Measurements from ENCODE around the gene PLA2G15. TPM values are rescaled to one million over a fixed set of nuclear protein-coding genes. Genes with fewer than 3 reads are reported as not detected.

Gene PLA2G15
- polyA plus RNA-seq, 2 of the 4 experiments (the other 2 are of a cell fraction), result 4.8 to 8.7 TPM

DNA sequence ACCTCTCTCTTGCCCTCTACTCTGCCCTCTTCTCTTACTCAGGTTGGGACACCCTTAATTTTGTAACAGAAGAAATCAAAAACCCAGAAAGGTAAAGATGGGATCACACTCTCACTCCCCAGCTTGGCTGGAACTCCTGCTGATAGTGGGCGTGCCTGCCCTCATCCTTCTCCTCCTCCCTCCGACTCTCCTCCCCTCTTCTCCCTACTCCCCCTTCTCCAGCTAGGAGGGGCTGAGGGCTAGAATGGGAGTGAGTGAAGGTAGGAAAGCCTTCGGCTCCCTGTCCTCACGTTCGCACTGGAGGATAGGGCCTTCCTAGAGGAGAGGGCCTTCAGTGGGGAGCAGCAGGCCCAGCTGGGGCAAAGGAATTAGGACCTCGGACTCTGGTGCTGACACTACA is 45.3 kb downstream of the PLA2G15 start:
- Histone ChIP-seq H3K9me3 (no peaks in the 10 kb centered on the region), H3K4me3 (no peak overlapping the region), H3K4me1 (peaks cover 15% of the 10 kb centered on the region), H3K4me2 (no peak overlapping the region), H3K27ac (no peak overlapping the region)
- no peak for FAIRE-seq
- ChIA-PET CTCF (interaction anchor here (0.8 to 5.9 kb wide), 7 partner anchors 8 to 39 kb away, joined by 3 to 35 read pairs (median 4); partner anchors contain the start of gene SLC7A6), POLR2A (interaction anchor here (2.0 kb wide), 1 partner anchor 21 kb away, joined by 5 read pairs; the partner anchor contains the start of genes PRMT7 and SLC7A6OS)
- TF ChIP-seq NFE2L2 (conservative IDR thresholded peaks at IDR 0.05; ENCODE audit: low read length) (no peak), ZFP36 (IDR thresholded peaks at IDR 0.05; ENCODE audit: borderline replicate concordance, partially characterized antibody) (no peak), ZNF302 (CRISPR knock-in tag; IDR thresholded peaks at IDR 0.05) (no peak), RAD21 (conservative IDR thresholded peaks at IDR 0.05 in 1 of 2, IDR thresholded peaks at IDR 0.05 in 1 of 2) (no peak), FOXS1 (CRISPR knock-in tag; IDR thresholded peaks at IDR 0.05) (no peak), RNF2 (IDR thresholded peaks at IDR 0.05; ENCODE audit: borderline replicate concordance, low read depth) (no peak), HEYL (CRISPR knock-in tag; IDR thresholded peaks at IDR 0.05) (no peak), SREBF2 (IDR thresholded peaks at IDR 0.05) (no peak), HOXA7 (CRISPR knock-in tag; IDR thresholded peaks at IDR 0.05) (no peak), HOXB5 (CRISPR knock-in tag; IDR thresholded peaks at IDR 0.05) (no peak)
- TF ChIP-seq, protein P1, sequence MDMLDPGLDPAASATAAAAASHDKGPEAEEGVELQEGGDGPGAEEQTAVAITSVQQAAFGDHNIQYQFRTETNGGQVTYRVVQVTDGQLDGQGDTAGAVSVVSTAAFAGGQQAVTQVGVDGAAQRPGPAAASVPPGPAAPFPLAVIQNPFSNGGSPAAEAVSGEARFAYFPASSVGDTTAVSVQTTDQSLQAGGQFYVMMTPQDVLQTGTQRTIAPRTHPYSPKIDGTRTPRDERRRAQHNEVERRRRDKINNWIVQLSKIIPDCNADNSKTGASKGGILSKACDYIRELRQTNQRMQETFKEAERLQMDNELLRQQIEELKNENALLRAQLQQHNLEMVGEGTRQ (IDR thresholded peaks at IDR 0.05), result no peak
- TF ChIP-seq, protein P2, sequence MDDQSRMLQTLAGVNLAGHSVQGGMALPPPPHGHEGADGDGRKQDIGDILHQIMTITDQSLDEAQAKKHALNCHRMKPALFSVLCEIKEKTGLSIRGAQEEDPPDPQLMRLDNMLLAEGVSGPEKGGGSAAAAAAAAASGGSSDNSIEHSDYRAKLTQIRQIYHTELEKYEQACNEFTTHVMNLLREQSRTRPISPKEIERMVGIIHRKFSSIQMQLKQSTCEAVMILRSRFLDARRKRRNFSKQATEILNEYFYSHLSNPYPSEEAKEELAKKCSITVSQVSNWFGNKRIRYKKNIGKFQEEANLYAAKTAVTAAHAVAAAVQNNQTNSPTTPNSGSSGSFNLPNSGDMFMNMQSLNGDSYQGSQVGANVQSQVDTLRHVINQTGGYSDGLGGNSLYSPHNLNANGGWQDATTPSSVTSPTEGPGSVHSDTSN (IDR thresholded peaks at IDR 0.05), result no peak
- no peak for ATAC-seq
- 93% methylated on average over 6 of the region's 6 CpGs for WGBS (ENCODE audit: missing lambda C conversion rate)
- no peak for DNase-seq (ENCODE audit: low read depth in 1 of 2, low spot score in 1 of 2)

DNA sequence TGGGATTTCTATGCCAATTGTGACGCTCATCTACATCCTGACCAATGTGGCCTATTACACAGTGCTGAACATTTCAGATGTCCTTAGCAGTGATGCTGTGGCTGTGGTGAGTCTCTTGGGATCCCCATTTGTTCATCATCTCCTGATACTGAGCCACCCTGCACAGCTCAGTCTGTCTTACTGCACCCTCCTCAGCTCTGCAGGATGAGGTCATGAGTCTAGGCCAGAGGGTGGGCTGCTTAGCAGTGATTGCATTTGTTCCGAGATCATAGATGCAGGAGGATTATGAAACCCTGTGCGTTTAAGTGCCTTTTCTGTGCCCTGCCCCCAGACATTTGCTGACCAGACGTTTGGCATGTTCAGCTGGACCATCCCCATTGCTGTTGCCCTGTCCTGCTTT is 46.1 kb downstream of the PLA2G15 start:
- Histone ChIP-seq H3K9me3 (no peaks in the 10 kb centered on the region), H3K4me1 (peaks cover 15% of the 10 kb centered on the region), H3K4me3 (no peak overlapping the region), H3K4me2 (no peak overlapping the region), H3K27ac (no peak overlapping the region)
- WGBS (ENCODE audit: missing lambda C conversion rate), result 84% methylated on average over 4 of the region's 4 CpGs
- TF ChIP-seq, protein P3, sequence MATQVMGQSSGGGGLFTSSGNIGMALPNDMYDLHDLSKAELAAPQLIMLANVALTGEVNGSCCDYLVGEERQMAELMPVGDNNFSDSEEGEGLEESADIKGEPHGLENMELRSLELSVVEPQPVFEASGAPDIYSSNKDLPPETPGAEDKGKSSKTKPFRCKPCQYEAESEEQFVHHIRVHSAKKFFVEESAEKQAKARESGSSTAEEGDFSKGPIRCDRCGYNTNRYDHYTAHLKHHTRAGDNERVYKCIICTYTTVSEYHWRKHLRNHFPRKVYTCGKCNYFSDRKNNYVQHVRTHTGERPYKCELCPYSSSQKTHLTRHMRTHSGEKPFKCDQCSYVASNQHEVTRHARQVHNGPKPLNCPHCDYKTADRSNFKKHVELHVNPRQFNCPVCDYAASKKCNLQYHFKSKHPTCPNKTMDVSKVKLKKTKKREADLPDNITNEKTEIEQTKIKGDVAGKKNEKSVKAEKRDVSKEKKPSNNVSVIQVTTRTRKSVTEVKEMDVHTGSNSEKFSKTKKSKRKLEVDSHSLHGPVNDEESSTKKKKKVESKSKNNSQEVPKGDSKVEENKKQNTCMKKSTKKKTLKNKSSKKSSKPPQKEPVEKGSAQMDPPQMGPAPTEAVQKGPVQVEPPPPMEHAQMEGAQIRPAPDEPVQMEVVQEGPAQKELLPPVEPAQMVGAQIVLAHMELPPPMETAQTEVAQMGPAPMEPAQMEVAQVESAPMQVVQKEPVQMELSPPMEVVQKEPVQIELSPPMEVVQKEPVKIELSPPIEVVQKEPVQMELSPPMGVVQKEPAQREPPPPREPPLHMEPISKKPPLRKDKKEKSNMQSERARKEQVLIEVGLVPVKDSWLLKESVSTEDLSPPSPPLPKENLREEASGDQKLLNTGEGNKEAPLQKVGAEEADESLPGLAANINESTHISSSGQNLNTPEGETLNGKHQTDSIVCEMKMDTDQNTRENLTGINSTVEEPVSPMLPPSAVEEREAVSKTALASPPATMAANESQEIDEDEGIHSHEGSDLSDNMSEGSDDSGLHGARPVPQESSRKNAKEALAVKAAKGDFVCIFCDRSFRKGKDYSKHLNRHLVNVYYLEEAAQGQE (IDR thresholded peaks at IDR 0.05), result no peak
- no peak for TF ChIP-seq RFX5 (IDR thresholded peaks at IDR 0.05)
- no peak for TF ChIP-seq CHD2 (IDR thresholded peaks at IDR 0.05; ENCODE audit: low read length, partially characterized antibody)
- TF ChIP-seq, protein P4, sequence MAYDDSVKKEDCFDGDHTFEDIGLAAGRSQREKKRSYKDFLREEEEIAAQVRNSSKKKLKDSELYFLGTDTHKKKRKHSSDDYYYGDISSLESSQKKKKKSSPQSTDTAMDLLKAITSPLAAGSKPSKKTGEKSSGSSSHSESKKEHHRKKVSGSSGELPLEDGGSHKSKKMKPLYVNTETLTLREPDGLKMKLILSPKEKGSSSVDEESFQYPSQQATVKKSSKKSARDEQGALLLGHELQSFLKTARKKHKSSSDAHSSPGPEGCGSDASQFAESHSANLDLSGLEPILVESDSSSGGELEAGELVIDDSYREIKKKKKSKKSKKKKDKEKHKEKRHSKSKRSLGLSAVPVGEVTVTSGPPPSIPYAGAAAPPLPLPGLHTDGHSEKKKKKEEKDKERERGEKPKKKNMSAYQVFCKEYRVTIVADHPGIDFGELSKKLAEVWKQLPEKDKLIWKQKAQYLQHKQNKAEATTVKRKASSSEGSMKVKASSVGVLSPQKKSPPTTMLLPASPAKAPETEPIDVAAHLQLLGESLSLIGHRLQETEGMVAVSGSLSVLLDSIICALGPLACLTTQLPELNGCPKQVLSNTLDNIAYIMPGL (CRISPR knock-in tag; IDR thresholded peaks at IDR 0.05; ENCODE audit: borderline replicate concordance), result no peak
- TF ChIP-seq CBX2 (IDR thresholded peaks at IDR 0.05; ENCODE audit: borderline replicate concordance, low read depth), result no peak
- ATAC-seq (no peak), FAIRE-seq (no peak), DNase-seq (ENCODE audit: low read depth in 1 of 2, low spot score in 1 of 2) (no peak)
- POLR2A ChIA-PET, result interaction anchor here (2.0 kb wide), 1 partner anchor 20 kb away, joined by 5 read pairs; the partner anchor contains the start of genes PRMT7 and SLC7A6OS
- CTCF ChIA-PET, result interaction anchor here (0.9 to 5.9 kb wide), 7 partner anchors 7 to 30 kb away, joined by 3 to 35 read pairs (median 4); partner anchors contain the start of gene SLC7A6
